K562 (cell line): ENCODE results near the gene PPARD. TPM values are rescaled to one million over a fixed set of nuclear protein-coding genes. Genes with fewer than 3 reads are reported as not detected.

Source experiments
- BRD4 ChIP-seq: fragments of 200-600 bp; sonication (generic); IDR thresholded peaks from 2 replicates; pipeline ENCODE4 v1.6.1; 2017; ENCODE audit warnings: inconsistent platforms
- CBX3 ChIP-seq, 2 experiments: IDR thresholded peaks; 1 replicate in 1 of 2; 2 replicates in 1 of 2; pipeline ENCODE4 v1.6.1; 2012; ENCODE audit warnings: inconsistent platforms in 2 of 2, low read length in 2 of 2, borderline replicate concordance in 1 of 2, control low read depth in 1 of 2
- CEBPB ChIP-seq: fragments of 450-650 bp; IDR thresholded peaks from 2 replicates; pipeline ENCODE4 v1.6.1; 2016; ENCODE audit warnings: missing genetic modification characterization, missing compliant biosample characterization
- DNMT1 ChIP-seq: fragments of 450-650 bp; IDR thresholded peaks from 2 replicates; pipeline ENCODE4 v1.6.1; 2016; ENCODE audit warnings: antibody characterized with exemption, mild to moderate bottlenecking
- HNRNPL ChIP-seq: fragments of 200-400 bp; formaldehyde crosslinking; IDR thresholded peaks from 2 replicates; pipeline ENCODE4 v1.6.1; 2017; ENCODE audit warnings: low read depth, mild to moderate bottlenecking, low read length
- MTA3 ChIP-seq: fragments of 450-650 bp; formaldehyde crosslinking; IDR thresholded peaks from 2 replicates; pipeline ENCODE4 v1.6.1; 2017; ENCODE audit warnings: mild to moderate bottlenecking, borderline replicate concordance
- PCBP2 ChIP-seq: fragments of 200-400 bp; formaldehyde crosslinking; IDR thresholded peaks from 2 replicates; pipeline ENCODE4 v1.6.1; 2018; ENCODE audit warnings: low read length, low read depth, mild to moderate bottlenecking, moderate library complexity; ENCODE audit not compliant: poor library complexity, severe bottlenecking
- PML ChIP-seq: IDR thresholded peaks from 2 replicates; pipeline ENCODE4 v1.6.1; 2012; ENCODE audit warnings: low read length, inconsistent platforms
- POLR2AphosphoS5 ChIP-seq: IDR thresholded peaks from 2 replicates; pipeline ENCODE4 v1.6.1; 2011; ENCODE audit warnings: mild to moderate bottlenecking, low read depth, low read length, moderate library complexity; ENCODE audit not compliant: control insufficient read depth, insufficient read depth
- RUNX1 ChIP-seq: sonication (generic); IDR thresholded peaks from 2 replicates; pipeline ENCODE4 v1.6.1; 2016; ENCODE audit warnings: antibody characterized with exemption, low read depth
- ZBTB7A ChIP-seq: IDR thresholded peaks from 2 replicates; pipeline ENCODE4 v1.6.1; 2011; ENCODE audit warnings: low read depth, mild to moderate bottlenecking, low read length, moderate library complexity, borderline replicate concordance; ENCODE audit not compliant: control insufficient read depth
- ZFPM2 ChIP-seq: fragments of 250-450 bp; sonication (Bioruptor Pico); IDR thresholded peaks from 2 replicates; pipeline ENCODE4 v1.5.1; 2022; ENCODE audit warnings: mild to moderate bottlenecking
- ZHX1 ChIP-seq: fragments of 150-350 bp; conservative IDR thresholded peaks from 2 replicates; pipeline ENCODE4 v1.6.1; 2014; ENCODE audit warnings: low read length
- ZKSCAN1 ChIP-seq: fragments of 150-350 bp; IDR thresholded peaks from 2 replicates; pipeline ENCODE4 v1.6.1; 2016; ENCODE audit warnings: low read depth, low read length
- ZSCAN29 ChIP-seq: fragments of 450-650 bp; IDR thresholded peaks from 2 replicates; pipeline ENCODE4 v1.6.1; 2017
- polyA plus RNA-seq, 8 experiments: library from polyadenylated mRNA; depleted of rRNA in 4 of 8; stranded (reverse) in 5 of 8; unstranded in 3 of 8; fragments of >200 nt; fragmentation: Nextera tagmentation in 2 of 8; fragmentation: Illumina TruSeq in 1 of 8; extraction: Ambion mirVana in 2 of 8; extraction: Trizol in 1 of 8; gene quantifications; 2 replicates each; pipeline versions ENCODE4 v1.2.1 to v1.2.3, GENCODE V29; 2011 to 2014; ENCODE audit warnings: inconsistent platforms in 1 of 8, missing spikeins in 1 of 8
- total RNA-seq, 7 experiments: library from RNA; depleted of rRNA in 6 of 7; stranded (reverse); fragments of >200 nt in 6 of 7; fragmentation: Illumina TruSeq in 2 of 7; extraction: Trizol in 2 of 7; gene quantifications; 2 replicates each; pipeline versions ENCODE4 v1.2.1 to v1.2.3, GENCODE V29; 2011 to 2021; ENCODE audit warnings: low replicate concordance in 1 of 7
- TF ChIP-seq, protein P1 (sequence below): fragments of 450-650 bp; formaldehyde crosslinking; IDR thresholded peaks from 2 replicates; pipeline ENCODE4 v1.4.0; 2020; ENCODE audit warnings: mild to moderate bottlenecking, moderate library complexity
- TF ChIP-seq, protein P2 (sequence below): fragments of 450-650 bp; IDR thresholded peaks from 2 replicates; pipeline ENCODE4 v1.6.1; 2014; ENCODE audit warnings: low read depth, mild to moderate bottlenecking, moderate library complexity, borderline replicate concordance
- TF ChIP-seq, protein P3 (sequence below), 2 experiments: fragments of 450-650 bp in 1 of 2; sonication (generic) in 1 of 2; formaldehyde crosslinking in 1 of 2; IDR thresholded peaks in 1 of 2; conservative IDR thresholded peaks in 1 of 2; 2 replicates each; pipeline versions ENCODE4 v1.6.1 to v1.8.1; 2016 to 2023; ENCODE audit warnings: mild to moderate bottlenecking in 2 of 2, moderate library complexity in 2 of 2, inconsistent platforms in 1 of 2, missing genetic modification reagents in 1 of 2
- TF ChIP-seq, protein P4 (sequence below), 2 experiments: fragments of 450-650 bp in 1 of 2; sonication (generic) in 1 of 2; formaldehyde crosslinking; conservative IDR thresholded peaks; 2 replicates each; pipeline versions ENCODE4 v1.4.0 to v1.8.1; 2020 to 2022; ENCODE audit warnings: mild to moderate bottlenecking in 1 of 2, missing genetic modification reagents in 1 of 2

Gene PPARD
- total and polyA plus RNA-seq, 9 of the 15 experiments (the other 6 are each of a cell fraction or from before 2014, with no cell fraction given) = 0.14 to 13.2 (median 3.8) TPM

DNA sequence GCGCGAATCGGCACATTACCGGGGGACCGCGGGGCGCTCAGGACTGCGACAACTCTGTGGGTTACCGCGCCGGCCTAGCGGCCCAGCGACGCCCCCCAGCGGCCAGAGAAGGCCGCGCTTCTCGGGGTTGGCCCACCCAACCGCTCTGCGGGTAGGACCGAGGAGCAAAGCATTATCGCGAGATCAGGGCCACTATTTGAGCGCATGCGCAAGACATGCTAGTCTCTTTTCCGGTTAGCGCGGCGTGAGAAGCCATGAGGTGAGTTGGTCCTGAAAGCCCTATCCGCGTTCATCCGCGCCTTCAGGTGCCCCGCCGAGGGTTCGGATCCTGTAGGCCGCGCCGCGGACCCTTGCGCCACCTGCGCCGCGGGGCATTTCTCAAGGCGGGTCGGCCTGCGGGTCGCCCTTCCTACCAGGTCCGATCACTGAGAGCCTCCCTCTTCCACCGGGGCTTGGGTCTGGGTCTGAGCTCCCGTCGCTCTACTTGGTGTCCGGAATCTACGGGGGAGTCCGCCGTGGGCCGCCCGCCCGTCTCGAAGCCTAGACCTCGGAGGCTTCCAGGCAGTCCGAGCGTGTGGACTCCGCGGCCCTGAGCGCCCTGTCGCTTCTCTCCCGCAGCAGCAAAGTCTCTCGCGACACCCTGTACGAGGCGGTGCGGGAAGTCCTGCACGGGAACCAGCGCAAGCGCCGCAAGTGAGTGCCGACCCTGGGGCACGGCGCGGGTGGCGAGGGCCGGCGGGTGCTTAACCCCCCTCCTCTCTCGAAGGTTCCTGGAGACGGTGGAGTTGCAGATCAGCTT is 126.0 kb downstream of the PPARD start, which contains the start of gene RPL10A (continued):
- TF ChIP-seq, protein P1, sequence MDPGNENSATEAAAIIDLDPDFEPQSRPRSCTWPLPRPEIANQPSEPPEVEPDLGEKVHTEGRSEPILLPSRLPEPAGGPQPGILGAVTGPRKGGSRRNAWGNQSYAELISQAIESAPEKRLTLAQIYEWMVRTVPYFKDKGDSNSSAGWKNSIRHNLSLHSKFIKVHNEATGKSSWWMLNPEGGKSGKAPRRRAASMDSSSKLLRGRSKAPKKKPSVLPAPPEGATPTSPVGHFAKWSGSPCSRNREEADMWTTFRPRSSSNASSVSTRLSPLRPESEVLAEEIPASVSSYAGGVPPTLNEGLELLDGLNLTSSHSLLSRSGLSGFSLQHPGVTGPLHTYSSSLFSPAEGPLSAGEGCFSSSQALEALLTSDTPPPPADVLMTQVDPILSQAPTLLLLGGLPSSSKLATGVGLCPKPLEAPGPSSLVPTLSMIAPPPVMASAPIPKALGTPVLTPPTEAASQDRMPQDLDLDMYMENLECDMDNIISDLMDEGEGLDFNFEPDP (CRISPR knock-in tag) = peak; percentile 74; the same call in 1 of the 2 replicates
- TF ChIP-seq CBX3 (IDR thresholded peaks at IDR 0.05; ENCODE audit: borderline replicate concordance in 1 of 2, low read length in 2 of 2) = peak in 1 of 2 experiments; percentile 52; a peak in 1 of 3 replicates
- TF ChIP-seq ZBTB7A = peak; percentile 94
- TF ChIP-seq HNRNPL = peak; percentile 87
- 0 out of 2 replicates have a peak, but pooled peaks have one; percentile 14 for TF ChIP-seq CEBPB (tag)
- TF ChIP-seq PCBP2 = no peak
- TF ChIP-seq, protein P2, sequence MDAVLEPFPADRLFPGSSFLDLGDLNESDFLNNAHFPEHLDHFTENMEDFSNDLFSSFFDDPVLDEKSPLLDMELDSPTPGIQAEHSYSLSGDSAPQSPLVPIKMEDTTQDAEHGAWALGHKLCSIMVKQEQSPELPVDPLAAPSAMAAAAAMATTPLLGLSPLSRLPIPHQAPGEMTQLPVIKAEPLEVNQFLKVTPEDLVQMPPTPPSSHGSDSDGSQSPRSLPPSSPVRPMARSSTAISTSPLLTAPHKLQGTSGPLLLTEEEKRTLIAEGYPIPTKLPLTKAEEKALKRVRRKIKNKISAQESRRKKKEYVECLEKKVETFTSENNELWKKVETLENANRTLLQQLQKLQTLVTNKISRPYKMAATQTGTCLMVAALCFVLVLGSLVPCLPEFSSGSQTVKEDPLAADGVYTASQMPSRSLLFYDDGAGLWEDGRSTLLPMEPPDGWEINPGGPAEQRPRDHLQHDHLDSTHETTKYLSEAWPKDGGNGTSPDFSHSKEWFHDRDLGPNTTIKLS = peak; percentile 97
- TF ChIP-seq, protein P3, sequence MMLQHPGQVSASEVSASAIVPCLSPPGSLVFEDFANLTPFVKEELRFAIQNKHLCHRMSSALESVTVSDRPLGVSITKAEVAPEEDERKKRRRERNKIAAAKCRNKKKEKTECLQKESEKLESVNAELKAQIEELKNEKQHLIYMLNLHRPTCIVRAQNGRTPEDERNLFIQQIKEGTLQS (IDR thresholded peaks at IDR 0.05) = no peak
- TF ChIP-seq, protein P3 (CRISPR knock-in tag; conservative IDR thresholded peaks at IDR 0.05) = peak; percentile 97
- peak; percentile 98 for TF ChIP-seq ZHX1
- TF ChIP-seq, protein P4, sequence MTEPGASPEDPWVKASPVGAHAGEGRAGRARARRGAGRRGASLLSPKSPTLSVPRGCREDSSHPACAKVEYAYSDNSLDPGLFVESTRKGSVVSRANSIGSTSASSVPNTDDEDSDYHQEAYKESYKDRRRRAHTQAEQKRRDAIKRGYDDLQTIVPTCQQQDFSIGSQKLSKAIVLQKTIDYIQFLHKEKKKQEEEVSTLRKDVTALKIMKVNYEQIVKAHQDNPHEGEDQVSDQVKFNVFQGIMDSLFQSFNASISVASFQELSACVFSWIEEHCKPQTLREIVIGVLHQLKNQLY (CRISPR knock-in tag; conservative IDR thresholded peaks at IDR 0.05) = no peak; a peak in 1 of 4 replicates
- TF ChIP-seq BRD4 = peak; percentile 100
- peak; percentile 64 for TF ChIP-seq ZKSCAN1
- peak; percentile 57 for TF ChIP-seq ZSCAN29
- peak; percentile 99 for TF ChIP-seq POLR2AphosphoS5
- 0 out of 2 replicates have a peak, but pooled peaks have one; percentile 22 for TF ChIP-seq RUNX1
- peak; percentile 95 for TF ChIP-seq PML
- 0 out of 2 replicates have a peak, but pooled peaks have one; percentile 37 for TF ChIP-seq ZFPM2 (CRISPR knock-in tag)
- no peak for TF ChIP-seq DNMT1
- TF ChIP-seq MTA3 = peak; percentile 97
